ENCODE results near the gene UBAP2.
"Not testable (repeated sequence)": the region's sequence is repeated elsewhere in the genome, so short reads cannot be mapped to it uniquely, and the experiment has no call there.

UBAP2 gene

DNA sequence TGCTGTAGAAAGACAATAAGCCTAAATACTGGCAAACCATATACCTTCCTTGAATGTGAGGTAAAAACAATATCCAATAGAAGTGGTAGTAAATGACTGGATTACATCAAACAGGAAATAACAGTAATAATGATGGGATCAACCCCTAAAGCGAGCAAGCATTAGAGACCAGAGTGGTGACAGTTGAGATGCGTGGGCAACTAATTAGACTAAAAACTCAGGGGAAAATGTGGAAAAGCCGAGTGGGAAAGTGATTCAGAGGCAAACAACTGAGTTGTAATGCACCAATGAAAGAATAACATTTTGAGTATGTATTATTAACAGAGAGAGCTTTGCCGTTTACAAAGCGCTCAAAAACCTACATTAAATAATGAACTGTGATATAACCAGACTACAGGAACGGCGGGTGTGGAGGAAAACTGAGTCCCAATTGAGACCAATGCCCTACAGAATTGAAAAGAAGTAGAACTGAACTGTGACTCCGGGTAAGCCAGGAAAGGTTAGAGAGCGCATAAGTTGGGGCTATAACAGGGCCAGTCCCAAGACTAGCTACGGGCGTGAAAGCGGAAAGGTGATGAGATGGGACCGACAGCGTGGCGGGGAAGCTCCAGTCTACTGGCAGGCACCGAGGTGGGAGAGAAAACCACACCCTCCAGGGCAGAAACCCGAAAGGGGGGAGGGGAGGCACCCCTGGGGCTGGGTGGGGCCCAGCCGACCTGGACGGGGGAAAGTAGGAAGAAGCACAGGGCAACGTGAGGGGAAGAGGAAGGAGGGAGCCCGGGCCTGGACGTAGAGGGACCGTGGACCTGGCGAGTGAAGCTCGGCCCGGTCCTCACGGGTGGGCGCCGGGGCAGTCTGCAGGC lies 592 bp downstream of the UBAP2 start:
- no peak for DNase-seq

GRCh38 chr9:34046784-34047379 lies 1.8 kb downstream of the UBAP2 start:
- no peak for DNase-seq

- DNase-seq = no peak
Observed at GRCh38 chr9:34045903-34046302, 2.8 kb downstream of the UBAP2 start.

- not testable (repeated sequence) for DNase-seq
Observed at GRCh38 chr9:34042074-34042473, 6.6 kb downstream of the UBAP2 start.

DNA sequence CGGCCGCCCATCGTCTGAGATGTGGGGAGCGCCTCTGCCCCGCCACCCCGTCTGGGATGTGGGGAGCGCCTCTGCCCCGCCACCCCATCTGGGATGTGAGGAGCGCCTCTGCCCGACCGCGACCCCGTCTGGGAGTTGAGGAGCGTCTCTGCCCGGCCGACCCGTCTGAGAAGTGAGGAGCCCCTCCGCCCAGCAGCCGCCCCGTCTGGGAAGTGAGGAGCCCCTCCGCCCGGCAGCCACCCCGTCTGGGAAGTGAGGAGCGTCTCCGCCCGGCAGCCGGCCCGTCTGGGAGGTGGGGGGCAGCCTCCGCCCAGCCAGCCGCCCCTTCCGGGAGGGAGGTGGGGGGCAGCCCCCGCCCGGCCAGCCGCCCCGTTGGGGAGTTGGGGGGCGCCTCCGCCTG lies 9.8 kb downstream of the UBAP2 start:
- DNase-seq = not testable (repeated sequence)

DNA sequence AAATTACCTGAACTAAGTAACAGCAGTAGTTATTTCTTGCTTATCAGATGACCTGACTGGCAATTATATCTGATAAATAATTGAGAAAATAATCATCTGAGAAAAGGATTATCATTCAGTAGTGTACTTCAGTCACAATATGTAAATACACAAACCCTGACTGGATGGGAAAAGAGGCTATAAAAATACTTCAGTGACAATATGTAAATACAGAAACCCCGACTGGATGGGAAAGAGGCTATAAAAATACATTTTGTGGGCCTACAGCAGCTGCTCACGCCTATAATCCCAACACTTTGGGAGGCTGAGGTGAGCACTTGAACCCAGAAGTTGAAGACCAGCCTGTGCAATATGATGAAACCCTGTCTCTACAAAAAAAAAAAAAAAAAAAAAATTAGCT lies 11.1 kb downstream of the UBAP2 start:
- no peak for DNase-seq

DNA sequence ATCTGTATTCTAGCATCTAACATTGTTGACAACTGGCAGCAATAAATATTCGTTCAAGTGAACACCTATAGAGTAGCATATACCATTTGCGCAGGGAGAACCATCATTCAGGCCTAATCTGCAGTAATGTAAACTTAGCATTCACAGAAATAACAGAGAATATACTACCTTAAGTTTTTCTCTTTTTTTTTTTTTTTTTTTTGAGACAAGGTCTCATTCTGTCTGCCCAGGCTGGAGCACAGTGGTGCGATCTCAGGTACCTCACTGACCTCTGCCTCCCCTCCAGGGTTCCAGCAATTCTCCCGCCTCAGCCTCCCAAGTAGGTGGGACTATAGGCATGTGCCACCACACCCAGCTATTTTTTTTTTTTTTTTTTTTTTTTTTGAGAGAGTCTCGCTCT lies 12.1 kb downstream of the UBAP2 start:
- no peak for DNase-seq

DNA sequence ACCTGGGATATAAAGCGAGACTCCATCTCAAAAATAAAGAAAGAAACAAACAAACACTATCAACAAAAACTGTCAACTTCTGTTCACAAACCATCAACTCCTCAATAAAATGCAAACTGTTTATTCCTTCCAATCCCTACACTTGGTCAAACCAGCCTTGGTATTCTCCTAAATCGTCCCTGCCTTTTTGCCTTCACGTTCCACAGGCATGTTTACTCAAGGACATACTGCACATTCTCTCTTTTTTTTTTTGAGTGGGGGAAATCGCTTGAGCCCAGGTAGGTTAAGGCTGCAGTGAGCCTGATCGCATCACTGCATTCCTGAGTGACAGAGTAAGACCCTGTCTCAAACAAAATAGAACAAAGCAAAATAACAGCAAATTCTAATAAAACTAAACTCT lies 13.0 kb downstream of the UBAP2 start:
- no peak for DNase-seq

GRCh38 chr9:34034698-34035065 lies 14.0 kb downstream of the UBAP2 start:
- no peak for DNase-seq

DNA sequence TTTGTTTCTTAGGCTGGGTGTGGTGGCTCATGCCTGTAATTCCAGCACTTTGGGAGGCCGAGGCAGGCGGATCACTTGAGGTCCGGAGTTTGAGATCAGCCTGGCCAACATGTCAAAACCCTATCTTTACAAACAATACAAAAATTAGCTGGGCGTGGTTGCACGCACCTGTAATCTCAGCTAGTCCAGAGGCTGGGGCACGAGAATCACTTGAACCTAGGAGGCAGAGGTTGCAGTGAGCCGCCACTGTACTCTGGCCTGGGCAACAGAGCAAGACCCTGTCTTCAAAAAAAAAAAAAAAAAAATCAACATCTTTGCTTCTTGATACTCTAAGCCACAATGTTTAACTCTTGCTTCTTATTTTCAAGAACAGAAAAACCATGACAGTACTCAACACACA lies 16.1 kb downstream of the UBAP2 start:
- DNase-seq = no peak

GRCh38 chr9:34027845-34028574 lies 20.7 kb downstream of the UBAP2 start:
- no peak for DNase-seq

DNA sequence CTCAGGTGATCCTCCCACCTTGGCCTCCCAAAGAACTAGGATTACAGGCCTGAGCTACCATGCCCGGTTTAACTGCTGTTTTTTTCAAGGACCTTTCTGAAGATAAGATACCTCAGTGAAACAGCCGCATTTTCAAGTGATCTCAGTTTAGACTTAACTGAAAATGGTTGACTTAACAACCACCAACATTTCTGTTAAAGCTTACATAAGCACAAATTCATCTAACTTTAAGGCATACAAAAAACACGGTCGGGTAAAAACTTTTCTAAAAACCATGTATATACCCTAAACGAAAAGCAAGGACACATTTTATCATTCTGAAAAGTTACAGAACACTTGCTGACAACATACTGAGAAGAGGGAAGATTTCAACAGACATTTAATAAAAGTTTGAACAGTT lies 22.9 kb downstream of the UBAP2 start:
- no peak for DNase-seq

DNA sequence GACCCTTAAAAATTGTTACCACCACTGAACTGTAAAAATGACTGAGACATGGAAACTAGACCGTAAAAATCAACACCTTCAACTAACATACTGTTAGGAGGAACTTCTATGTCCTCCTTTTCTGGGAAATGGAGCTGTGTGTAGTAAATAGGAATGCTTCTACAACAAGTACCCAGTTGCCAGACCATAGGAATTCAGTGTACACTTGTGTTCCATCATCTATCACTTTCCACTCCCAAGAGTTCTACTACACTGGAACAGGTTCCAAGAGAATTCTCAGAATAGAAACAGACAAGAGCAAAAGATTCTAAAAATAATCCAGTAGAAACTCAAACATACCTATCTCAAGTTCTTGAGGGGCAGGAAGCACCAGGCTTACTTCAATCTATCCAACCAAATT lies 23.6 kb downstream of the UBAP2 start:
- DNase-seq = no peak

DNA sequence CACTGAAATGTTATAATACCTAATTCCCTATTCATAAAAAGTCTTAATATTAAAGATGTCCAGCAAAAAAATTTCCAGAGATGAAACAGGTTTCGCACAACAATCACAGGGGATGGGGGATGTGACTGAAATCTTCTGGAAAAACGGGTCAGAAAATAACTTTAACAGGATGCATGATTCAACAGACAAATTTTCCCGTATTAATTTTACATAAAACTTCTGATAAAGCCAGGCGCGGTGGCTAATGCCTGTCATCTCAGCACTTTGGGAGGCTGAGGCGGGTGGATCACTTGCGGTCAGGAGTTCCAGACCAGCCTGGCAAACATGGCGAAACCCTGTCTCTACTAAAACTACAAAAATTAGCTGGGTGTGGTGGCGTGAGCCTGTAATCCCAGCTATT lies 24.2 kb downstream of the UBAP2 start:
- DNase-seq = not testable (repeated sequence)

DNA sequence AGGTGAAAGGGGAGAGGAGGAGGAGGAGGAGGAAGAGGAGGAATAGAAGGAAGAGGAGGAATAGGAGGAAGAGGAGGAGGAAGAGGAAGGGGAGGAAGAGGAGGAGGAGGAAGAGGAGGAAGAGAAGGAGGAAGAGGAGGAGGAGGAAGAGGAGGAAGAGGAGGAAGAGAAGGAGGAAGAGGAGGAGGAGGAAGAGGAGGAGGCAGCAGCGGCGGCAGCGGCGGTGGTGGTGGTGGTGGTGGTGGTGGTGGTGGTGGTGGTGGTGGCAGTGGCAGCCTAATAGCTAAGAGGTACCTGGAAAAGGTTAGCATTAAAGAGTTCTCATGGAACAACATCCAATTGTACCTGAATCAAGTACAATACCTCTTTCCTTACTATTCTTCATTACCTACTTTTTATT lies 32.5 kb downstream of the UBAP2 start:
- DNase-seq = no peak

- no peak for DNase-seq
Observed at GRCh38 chr9:34010979-34011378, 37.7 kb downstream of the UBAP2 start.

DNA sequence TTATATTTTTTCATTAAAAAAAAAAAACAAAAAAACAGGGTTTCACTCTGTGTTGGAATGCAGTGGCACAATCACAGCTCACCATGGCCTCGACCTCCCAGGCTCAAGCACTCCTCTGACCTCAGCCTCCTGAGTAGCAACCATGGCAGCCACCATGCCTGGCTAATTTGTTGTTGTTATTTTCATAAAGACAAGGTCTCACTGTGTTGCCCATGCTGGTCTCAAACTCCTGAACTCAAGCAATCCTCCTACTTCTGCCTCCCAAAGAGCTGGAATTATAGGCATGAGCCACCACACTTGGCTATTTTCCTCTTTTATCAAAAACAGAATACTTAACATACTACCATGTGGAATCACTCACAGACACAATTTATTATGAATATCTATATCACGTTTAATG lies 46.7 kb downstream of the UBAP2 start:
- DNase-seq = no peak

GRCh38 chr9:34001298-34001697 lies 47.4 kb downstream of the UBAP2 start:
- DNase-seq = no peak

DNA sequence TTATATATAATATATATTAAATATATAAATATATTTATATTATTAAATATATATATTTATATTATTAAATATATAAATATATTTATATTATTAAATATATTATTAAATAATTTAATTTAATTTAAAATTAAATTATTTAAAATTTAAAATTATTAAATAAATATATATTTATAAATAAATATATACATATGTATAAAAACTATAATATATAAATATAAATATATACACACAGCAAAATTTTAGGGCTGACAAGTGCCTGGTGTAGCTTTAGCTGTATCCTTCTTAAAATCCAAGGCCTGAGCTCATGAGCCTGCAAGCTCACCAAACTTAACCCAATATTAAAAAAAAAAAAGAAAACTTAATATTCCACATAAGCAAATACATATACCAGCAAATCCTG lies 53.2 kb downstream of the UBAP2 start:
- no peak for DNase-seq

- no peak for DNase-seq
Observed at GRCh38 chr9:33993104-33993503, 55.6 kb downstream of the UBAP2 start.

- DNase-seq = no peak
Observed at GRCh38 chr9:33992632-33993031, 56.1 kb downstream of the UBAP2 start.

GRCh38 chr9:33988219-33988890 lies 60.3 kb downstream of the UBAP2 start:
- no peak for DNase-seq

DNA sequence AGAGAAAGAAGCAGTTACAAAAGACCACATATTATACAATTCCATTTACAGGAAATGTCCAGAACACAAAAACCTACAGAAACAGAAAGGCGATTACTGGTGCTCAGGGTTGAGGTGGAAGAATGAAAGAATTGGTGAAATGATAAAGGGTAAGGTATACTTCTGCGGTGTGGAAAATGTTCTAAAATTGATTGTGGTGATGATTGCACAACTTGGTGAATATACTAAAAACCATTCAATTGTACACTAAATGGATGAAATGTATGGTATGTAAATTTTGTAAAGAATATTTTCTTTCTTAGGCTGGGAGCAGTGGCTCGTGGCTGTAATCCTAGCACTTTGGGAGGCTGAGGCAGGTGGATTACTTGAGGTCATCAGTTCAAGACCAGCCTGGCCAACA lies 72.3 kb downstream of the UBAP2 start:
- DNase-seq = no peak

GRCh38 chr9:33972698-33973097 lies 76.0 kb downstream of the UBAP2 start:
- DNase-seq = no peak

Measured in 8988T (cell line).